Kidney epithelial cell (primary cell): ENCODE data around the gene HCFC1. TPM values are rescaled to one million over a fixed set of nuclear protein-coding genes. Genes with fewer than 3 reads are reported as not detected.

Experiments used
- DNase-seq: peaks from one replicate; pipeline ENCODE4 v3.0.0-alpha.2; 2010; ENCODE audit warnings: low read depth
- H3K27me3 ChIP-seq: 2 replicates; pipeline ENCODE4 v1.6.0; 2011; ENCODE audit warnings: low read length; ENCODE audit not compliant: control insufficient read depth, insufficient read depth
- H3K36me3 ChIP-seq: 2 replicates; pipeline ENCODE4 v1.5.1; 2011; ENCODE audit warnings: low read length; ENCODE audit not compliant: control insufficient read depth, insufficient read depth
- H3K4me3 ChIP-seq: 2 replicates; pipeline ENCODE4 v1.5.1; 2011; ENCODE audit warnings: low read depth, mild to moderate bottlenecking, control low read depth, low read length
- total RNA-seq: library from RNA; depleted of rRNA; stranded (reverse); fragments of >200 nt; gene quantifications from 2 replicates; pipeline ENCODE4 v1.2.3, GENCODE V29; 2015
- TF ChIP-seq, protein P1 (sequence below): IDR thresholded peaks from 2 replicates; pipeline ENCODE4 v1.5.1; 2011; ENCODE audit warnings: mild to moderate bottlenecking, moderate library complexity, low read length, control low read depth, inconsistent platforms; ENCODE audit not compliant: insufficient read depth, poor library complexity, severe bottlenecking

HCFC1 gene
- total RNA-seq, 1 donor from 2014 or later: 56.2 TPM

DNA sequence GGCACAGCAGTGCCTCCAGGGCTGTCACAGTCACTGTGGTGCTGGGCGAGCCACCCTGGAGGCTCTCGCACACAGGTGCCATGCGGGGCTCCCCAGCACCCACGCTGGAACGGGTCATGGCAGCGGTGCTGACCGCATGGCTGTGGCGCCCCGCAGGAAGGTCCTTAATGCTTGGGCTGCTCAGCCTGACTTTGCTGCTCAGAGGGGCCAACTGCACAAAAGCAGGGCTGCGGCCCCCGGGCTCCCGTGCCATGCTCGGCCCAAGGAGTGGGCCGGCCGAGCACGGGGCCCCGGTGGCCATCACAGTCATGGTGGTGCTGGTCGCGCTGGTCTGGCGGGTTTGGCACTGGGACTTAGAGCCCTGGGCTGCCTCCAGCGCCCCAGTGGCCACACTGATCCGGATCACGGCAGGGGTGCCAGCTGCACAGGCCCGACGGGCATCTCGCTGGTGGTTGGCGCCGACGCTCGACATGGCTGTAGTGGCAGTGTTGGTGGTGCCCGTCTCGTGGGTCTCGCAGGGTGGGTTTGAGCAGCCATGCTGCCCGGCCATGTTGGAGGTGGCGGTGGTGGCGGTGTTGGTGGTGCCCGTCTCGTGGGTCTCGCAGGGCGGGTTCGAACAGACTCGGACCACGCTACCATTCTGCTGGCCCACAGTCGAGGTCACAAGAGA is 16.9 kb downstream of the HCFC1 start:
- TF ChIP-seq, protein P1, sequence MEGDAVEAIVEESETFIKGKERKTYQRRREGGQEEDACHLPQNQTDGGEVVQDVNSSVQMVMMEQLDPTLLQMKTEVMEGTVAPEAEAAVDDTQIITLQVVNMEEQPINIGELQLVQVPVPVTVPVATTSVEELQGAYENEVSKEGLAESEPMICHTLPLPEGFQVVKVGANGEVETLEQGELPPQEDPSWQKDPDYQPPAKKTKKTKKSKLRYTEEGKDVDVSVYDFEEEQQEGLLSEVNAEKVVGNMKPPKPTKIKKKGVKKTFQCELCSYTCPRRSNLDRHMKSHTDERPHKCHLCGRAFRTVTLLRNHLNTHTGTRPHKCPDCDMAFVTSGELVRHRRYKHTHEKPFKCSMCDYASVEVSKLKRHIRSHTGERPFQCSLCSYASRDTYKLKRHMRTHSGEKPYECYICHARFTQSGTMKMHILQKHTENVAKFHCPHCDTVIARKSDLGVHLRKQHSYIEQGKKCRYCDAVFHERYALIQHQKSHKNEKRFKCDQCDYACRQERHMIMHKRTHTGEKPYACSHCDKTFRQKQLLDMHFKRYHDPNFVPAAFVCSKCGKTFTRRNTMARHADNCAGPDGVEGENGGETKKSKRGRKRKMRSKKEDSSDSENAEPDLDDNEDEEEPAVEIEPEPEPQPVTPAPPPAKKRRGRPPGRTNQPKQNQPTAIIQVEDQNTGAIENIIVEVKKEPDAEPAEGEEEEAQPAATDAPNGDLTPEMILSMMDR: no peak
- Histone ChIP-seq H3K4me3 (no peak overlapping the region), H3K36me3 (peaks cover 10% of the 10 kb centered on the region), H3K27me3 (no peaks in the 10 kb centered on the region)
- DNase-seq: no peak

DNA sequence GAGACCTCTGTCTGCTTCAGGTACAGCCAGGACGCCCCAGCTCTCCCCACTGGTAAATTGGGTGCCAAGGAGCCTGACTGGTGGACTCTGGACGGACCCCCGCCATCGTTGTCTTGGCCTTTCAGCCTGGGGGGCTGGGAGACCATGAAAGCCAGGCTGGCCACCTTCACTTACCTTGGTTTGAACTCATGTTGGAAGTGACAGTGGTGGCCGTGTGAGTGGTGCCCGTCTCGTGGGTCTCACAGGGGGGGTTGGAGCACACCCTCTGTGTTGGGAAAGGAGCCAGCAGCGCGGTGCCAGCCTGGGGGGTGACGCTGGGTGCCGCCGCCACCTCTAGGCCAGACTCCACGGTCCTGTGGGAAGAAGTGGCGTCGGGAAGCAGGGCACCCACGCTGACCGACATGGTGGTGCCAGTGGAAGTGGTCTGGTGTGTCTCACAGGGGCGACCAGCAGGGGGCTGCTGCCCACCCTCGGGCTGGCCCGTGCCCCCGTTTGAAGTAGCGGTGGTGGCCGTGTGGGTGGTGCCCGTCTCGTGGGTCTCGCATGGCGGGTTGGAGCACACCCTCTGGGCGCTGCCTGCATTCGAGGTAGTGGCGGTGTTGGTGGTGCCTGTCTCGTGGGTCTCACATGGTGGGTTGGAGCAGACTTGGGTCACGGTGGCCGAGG is 17.6 kb downstream of the HCFC1 start:
- TF ChIP-seq, protein P1: no peak
- peaks cover 10% of the 10 kb centered on the region for H3K36me3 ChIP-seq

DNA sequence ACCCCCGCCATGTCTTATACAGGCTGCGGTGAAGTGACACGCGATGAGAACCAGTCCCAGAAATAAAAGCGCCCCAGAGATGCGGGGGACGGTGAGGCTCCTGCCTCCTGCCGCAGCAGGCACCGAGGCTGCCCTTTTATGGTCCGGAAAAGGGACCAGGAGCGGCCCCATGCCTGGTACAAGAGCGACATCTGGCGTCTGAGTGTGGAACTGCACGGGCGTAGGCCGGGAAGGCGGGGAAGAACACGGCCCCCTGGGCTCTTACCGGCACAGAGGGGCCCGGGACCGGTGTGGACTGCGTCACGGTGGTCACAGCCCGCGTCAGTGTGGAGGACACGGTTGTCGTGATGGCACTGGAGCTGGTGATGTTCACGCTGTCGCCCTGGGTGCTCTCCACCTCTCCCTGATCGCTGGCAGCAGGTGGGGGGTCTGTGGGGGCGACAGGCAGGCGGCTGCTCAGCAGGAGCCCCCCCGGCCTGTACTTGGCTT is 18.2 kb downstream of the HCFC1 start:
- DNase-seq: no peak
- no peaks in the 10 kb centered on the region for H3K27me3 ChIP-seq
- no peak overlapping the region for H3K4me3 ChIP-seq
- H3K36me3 ChIP-seq: peaks cover 10% of the 10 kb centered on the region
- TF ChIP-seq, protein P1: peak; percentile 87

More for the DNA sequence above, 17.6 kb downstream of the HCFC1 start:
- Histone ChIP-seq H3K4me3 (no peak overlapping the region), H3K27me3 (no peaks in the 10 kb centered on the region)
- DNase-seq: no peak

DNA sequence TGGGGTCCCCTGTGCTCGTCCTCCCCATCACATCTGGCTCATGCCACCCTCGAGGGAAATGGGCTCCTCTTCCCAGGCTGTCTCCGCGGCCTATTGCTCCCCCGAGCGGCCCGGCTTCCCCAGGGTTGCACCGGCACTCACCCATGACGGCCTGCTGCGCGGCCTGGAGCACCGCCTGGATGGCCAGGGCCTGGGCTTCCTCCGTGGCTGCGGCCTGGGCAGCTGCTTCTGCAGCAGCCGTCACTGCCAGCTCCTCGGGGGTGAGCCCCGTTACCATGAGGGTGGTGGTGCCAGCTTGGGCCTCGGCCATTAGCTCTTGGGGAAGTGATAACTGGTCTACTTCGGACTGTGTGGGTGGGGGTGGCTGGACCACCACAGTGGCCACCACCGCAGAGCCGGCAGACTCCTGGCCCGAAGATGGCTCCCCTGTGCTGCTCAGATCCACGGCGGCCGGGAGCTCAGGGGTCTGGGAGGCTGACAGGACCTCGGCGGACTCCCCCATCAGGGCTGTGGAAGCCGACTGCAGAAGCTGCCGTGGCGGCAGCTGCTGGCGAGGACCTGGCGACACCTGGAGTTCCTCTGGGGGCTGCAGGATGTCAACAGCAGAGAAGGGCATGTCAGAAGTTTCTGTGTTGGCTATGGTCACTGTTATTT is 19.1 kb downstream of the HCFC1 start:
- no peak for DNase-seq
- H3K27me3 ChIP-seq: no peaks in the 10 kb centered on the region
- H3K4me3 ChIP-seq: no peak overlapping the region
- peaks cover 7% of the 10 kb centered on the region for H3K36me3 ChIP-seq
- TF ChIP-seq, protein P1: no peak

DNA sequence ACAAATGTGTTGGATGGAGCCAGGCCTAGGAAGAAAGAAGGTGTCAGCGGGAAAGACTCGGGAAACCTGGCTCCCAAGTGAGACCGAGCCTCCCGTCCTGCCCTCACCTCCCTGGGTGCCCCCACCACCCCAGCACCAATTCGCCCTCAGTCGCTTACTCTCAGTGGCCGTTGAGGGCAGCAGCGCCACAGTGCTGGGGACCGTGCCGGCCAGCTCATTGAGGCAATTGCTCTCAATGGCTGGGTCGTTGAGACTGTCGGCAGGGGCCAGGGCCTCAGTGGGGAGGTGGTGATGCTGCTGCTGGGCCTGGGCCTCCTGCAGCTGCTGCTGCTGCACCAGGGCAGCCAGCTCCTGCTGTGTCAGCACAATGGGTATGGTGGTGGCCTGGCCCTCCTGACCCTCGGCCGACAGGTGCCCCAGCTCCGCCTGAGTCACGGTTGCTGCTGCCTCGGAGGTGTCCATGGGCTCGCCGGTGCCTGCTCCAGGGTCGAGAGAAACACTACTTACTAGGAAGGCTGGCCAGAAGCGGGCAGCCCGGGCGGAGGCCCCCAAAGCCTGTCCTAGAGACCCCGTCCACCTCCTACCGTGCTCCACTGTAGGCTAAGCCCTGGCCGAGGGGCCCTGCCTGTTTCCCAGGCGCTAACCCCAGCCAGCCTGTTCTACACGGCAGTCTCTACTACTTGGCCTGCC is 19.8 kb downstream of the HCFC1 start:
- peaks cover 7% of the 10 kb centered on the region for H3K36me3 ChIP-seq
- TF ChIP-seq, protein P1: no peak
- DNase-seq: no peak
- no peaks in the 10 kb centered on the region for H3K27me3 ChIP-seq
- H3K4me3 ChIP-seq: no peak overlapping the region
